GM19438 (cell line): Measurements from ENCODE around the gene GPR157.

Source experiments
- ATAC-seq: cut with Tn5 transposase; IDR thresholded peaks from one replicate; pipeline ENCODE4 v1.9.1; 2021; ENCODE audit warnings: low read depth; ENCODE audit not compliant: unreplicated experiment

The GPR157 gene

GRCh38 chr1:9093581-9093980 lies 35.3 kb downstream of the GPR157 start:
- ATAC-seq = no peak

- no peak for ATAC-seq
Observed at GRCh38 chr1:9093091-9093490, 35.8 kb downstream of the GPR157 start.

GRCh38 chr1:9088807-9089206 lies 40.1 kb downstream of the GPR157 start:
- no peak for ATAC-seq

GRCh38 chr1:9087411-9088125 lies 41.3 kb downstream of the GPR157 start:
- no peak for ATAC-seq

- no peak for ATAC-seq
Observed at GRCh38 chr1:9086796-9087195, 42.1 kb downstream of the GPR157 start.

GRCh38 chr1:9086045-9086444 lies 42.9 kb downstream of the GPR157 start:
- ATAC-seq = no peak

- ATAC-seq = no peak
Observed at GRCh38 chr1:9085306-9085940, 43.5 kb downstream of the GPR157 start.

- ATAC-seq = no peak
Observed at GRCh38 chr1:9084906-9085305, 44.0 kb downstream of the GPR157 start.

GRCh38 chr1:9081473-9081872 lies 47.4 kb downstream of the GPR157 start:
- ATAC-seq = no peak

- no peak for ATAC-seq
Observed at GRCh38 chr1:9080705-9081291, 48.1 kb downstream of the GPR157 start.

- ATAC-seq = no peak
Observed at GRCh38 chr1:9079988-9080704, 48.8 kb downstream of the GPR157 start.

- ATAC-seq = no peak
Observed at GRCh38 chr1:9078752-9079500, 50.0 kb downstream of the GPR157 start.

GRCh38 chr1:9078015-9078751 lies 50.7 kb downstream of the GPR157 start:
- no peak for ATAC-seq

- ATAC-seq = no peak
Observed at GRCh38 chr1:9075022-9075421, 53.9 kb downstream of the GPR157 start.

- no peak for ATAC-seq
Observed at GRCh38 chr1:9073143-9073542, 55.8 kb downstream of the GPR157 start.

- ATAC-seq = no peak
Observed at GRCh38 chr1:9071554-9072235, 57.2 kb downstream of the GPR157 start.

GRCh38 chr1:9070486-9070885 lies 58.4 kb downstream of the GPR157 start:
- ATAC-seq = no peak

GRCh38 chr1:9069326-9070100 lies 59.4 kb downstream of the GPR157 start, which contains the start of gene SLC2A5:
TSS of gene SLC2A5 (minus strand) at chr1:9069635. CDS start at chr1:9069536, 99 bp downstream.
- ATAC-seq = peak; percentile 87

- no peak for ATAC-seq
Observed at GRCh38 chr1:9068981-9069325, 59.9 kb downstream of the GPR157 start.
